HepG2 (cell line): Measurements from ENCODE around the gene PRKRIP1. TPM values are rescaled to one million over a fixed set of nuclear protein-coding genes. Genes with fewer than 3 reads are reported as not detected.

Experiments used
- KAT8 ChIP-seq: IDR thresholded peaks from 2 replicates; pipeline ENCODE4 v1.6.1; 2016; ENCODE audit warnings: missing genetic modification reagents, missing compliant biosample characterization
- KDM2A ChIP-seq: sonication (generic); formaldehyde crosslinking; IDR thresholded peaks from 2 replicates; pipeline ENCODE4 v1.4.0; 2020; ENCODE audit warnings: low read depth, missing genetic modification reagents, borderline replicate concordance
- KLF6 ChIP-seq: IDR thresholded peaks from 2 replicates; pipeline ENCODE4 v1.8.0; 2016; ENCODE audit warnings: missing biosample characterization, missing genetic modification reagents
- REPIN1 ChIP-seq: sonication (generic); formaldehyde crosslinking; IDR thresholded peaks from 2 replicates; pipeline ENCODE4 v1.8.0; 2022; ENCODE audit warnings: missing genetic modification reagents, low read depth, mild to moderate bottlenecking, borderline replicate concordance
- RFX1 ChIP-seq: fragments of 450-650 bp; IDR thresholded peaks from 2 replicates; pipeline ENCODE4 v1.6.1; 2017
- SKI ChIP-seq: fragments of 450-650 bp; IDR thresholded peaks from one replicate; pipeline ENCODE4 v1.6.1; 2018; ENCODE audit warnings: mild to moderate bottlenecking; ENCODE audit not compliant: partially characterized antibody
- SPEN ChIP-seq: sonication (generic); formaldehyde crosslinking; IDR thresholded peaks from 2 replicates; pipeline ENCODE4 v1.5.1; 2020; ENCODE audit warnings: low read depth, mild to moderate bottlenecking, missing genetic modification reagents
- ZBTB38 ChIP-seq: sonication (generic); formaldehyde crosslinking; IDR thresholded peaks from 2 replicates; pipeline ENCODE4 v1.5.1; 2020; ENCODE audit warnings: mild to moderate bottlenecking, missing genetic modification reagents
- ZNF225 ChIP-seq: sonication (generic); formaldehyde crosslinking; IDR thresholded peaks from 2 replicates; pipeline ENCODE4 v1.4.0; 2020; ENCODE audit warnings: mild to moderate bottlenecking, missing genetic modification reagents
- ZNF34 ChIP-seq: sonication (generic); formaldehyde crosslinking; IDR thresholded peaks from 2 replicates; pipeline ENCODE4 v1.4.0; 2020; ENCODE audit warnings: mild to moderate bottlenecking, missing genetic modification reagents, borderline replicate concordance
- ZNF788 ChIP-seq: sonication (generic); formaldehyde crosslinking; IDR thresholded peaks from 2 replicates; pipeline ENCODE4 v1.5.0; 2020; ENCODE audit warnings: mild to moderate bottlenecking, missing genetic modification reagents, borderline replicate concordance
- ZNF790 ChIP-seq: sonication (generic); formaldehyde crosslinking; IDR thresholded peaks from 2 replicates; pipeline ENCODE4 v1.8.0; 2022; ENCODE audit warnings: missing genetic modification reagents, mild to moderate bottlenecking, borderline replicate concordance
- polyA plus RNA-seq, 8 experiments: library from polyadenylated mRNA; depleted of rRNA in 3 of 8; stranded (reverse) in 7 of 8; unstranded in 1 of 8; fragments of >200 nt; fragmentation: Illumina TruSeq in 4 of 8; extraction: Trizol in 4 of 8; gene quantifications; 2 replicates each; pipeline versions ENCODE4 v1.2.1 to v1.2.3, GENCODE V29; 2011 to 2016; ENCODE audit warnings: low read depth in 4 of 8, missing spikeins in 1 of 8, mixed read lengths in 1 of 8; ENCODE audit not compliant: insufficient read depth in 1 of 8
- total RNA-seq, 5 experiments: library from RNA; depleted of rRNA; stranded (reverse); fragments of >200 nt; fragmentation: Illumina TruSeq; extraction: Trizol; gene quantifications; 2 replicates each; pipeline ENCODE4 v1.2.3, GENCODE V29; 2016; ENCODE audit warnings: low read depth in 1 of 5
- TF ChIP-seq, protein P1 (sequence below): sonication (generic); formaldehyde crosslinking; IDR thresholded peaks from 2 replicates; pipeline ENCODE4 v1.4.0; 2020; ENCODE audit warnings: missing genetic modification reagents, borderline replicate concordance
- TF ChIP-seq, protein P2 (sequence below): sonication (generic); formaldehyde crosslinking; IDR thresholded peaks from 2 replicates; pipeline ENCODE4 v1.9.0; 2021; ENCODE audit warnings: missing genetic modification reagents, borderline replicate concordance
- TF ChIP-seq, protein P3 (sequence below): IDR thresholded peaks from 2 replicates; pipeline ENCODE4 v1.6.1; 2018; ENCODE audit warnings: missing genetic modification reagents, mild to moderate bottlenecking, missing compliant biosample characterization
- TF ChIP-seq, protein P4 (sequence below): sonication (generic); formaldehyde crosslinking; IDR thresholded peaks from 2 replicates; pipeline ENCODE4 v1.5.0; 2020; ENCODE audit warnings: missing genetic modification reagents
- TF ChIP-seq, protein P5 (sequence below): sonication (generic); formaldehyde crosslinking; IDR thresholded peaks from 2 replicates; pipeline ENCODE4 v1.4.0; 2020; ENCODE audit warnings: missing genetic modification reagents

The PRKRIP1 gene
- total and polyA plus RNA-seq, 2 of the 13 experiments (the other 11 are each of a cell fraction or from before 2014, with no cell fraction given) = 13.2 to 16.8 TPM

DNA sequence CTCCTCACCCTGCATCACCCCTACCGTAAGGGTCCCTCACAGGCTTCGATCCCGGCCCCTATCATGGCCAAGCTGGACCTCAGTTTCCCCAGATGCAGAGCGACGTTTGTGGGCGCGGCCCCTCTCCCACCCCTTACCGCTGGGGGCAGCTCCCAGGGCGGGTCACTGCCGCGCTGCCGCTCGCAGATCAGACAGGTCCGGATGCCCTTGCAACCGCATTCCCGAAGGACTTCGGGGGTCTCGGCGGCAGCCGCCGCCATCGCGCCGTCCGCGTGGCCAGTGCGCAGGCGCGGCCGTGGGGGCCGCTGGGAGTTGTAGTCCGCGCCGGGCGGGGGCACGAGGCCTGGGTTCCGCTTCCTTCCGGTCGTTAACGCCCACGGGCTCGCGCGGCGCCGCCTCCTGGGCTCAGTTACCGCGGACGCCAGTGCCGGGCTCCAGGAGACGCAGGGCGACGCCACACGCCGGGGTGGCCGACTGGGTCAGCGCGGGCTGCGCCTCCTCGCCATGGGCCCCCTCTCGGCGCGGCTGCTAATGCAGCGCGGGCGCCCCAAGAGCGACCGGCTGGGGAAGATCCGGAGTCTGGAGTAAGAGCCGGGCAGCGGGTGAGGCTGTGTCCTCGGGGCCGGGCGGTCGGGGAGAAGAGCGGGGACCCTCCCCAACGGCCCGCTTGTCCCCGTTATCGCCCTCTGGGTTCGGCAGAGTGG, 68.6 kb downstream of the PRKRIP1 start, which contains the start of the genes ALKBH4 and LRWD1 (continued):
- TF ChIP-seq, protein P1, sequence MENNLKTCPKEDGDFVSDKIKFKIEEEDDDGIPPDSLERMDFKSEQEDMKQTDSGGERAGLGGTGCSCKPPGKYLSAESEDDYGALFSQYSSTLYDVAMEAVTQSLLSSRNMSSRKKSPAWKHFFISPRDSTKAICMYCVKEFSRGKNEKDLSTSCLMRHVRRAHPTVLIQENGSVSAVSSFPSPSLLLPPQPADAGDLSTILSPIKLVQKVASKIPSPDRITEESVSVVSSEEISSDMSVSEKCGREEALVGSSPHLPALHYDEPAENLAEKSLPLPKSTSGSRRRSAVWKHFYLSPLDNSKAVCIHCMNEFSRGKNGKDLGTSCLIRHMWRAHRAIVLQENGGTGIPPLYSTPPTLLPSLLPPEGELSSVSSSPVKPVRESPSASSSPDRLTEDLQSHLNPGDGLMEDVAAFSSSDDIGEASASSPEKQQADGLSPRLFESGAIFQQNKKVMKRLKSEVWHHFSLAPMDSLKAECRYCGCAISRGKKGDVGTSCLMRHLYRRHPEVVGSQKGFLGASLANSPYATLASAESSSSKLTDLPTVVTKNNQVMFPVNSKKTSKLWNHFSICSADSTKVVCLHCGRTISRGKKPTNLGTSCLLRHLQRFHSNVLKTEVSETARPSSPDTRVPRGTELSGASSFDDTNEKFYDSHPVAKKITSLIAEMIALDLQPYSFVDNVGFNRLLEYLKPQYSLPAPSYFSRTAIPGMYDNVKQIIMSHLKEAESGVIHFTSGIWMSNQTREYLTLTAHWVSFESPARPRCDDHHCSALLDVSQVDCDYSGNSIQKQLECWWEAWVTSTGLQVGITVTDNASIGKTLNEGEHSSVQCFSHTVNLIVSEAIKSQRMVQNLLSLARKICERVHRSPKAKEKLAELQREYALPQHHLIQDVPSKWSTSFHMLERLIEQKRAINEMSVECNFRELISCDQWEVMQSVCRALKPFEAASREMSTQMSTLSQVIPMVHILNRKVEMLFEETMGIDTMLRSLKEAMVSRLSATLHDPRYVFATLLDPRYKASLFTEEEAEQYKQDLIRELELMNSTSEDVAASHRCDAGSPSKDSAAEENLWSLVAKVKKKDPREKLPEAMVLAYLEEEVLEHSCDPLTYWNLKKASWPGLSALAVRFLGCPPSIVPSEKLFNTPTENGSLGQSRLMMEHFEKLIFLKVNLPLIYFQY (CRISPR knock-in tag) = 0 out of 2 replicates have a peak, but pooled peaks have one; percentile 54
- TF ChIP-seq KLF6 (peak; percentile 81), ZNF225 (0 out of 2 replicates have a peak, but pooled peaks have one; percentile 61), ZNF788 (peak; percentile 81; the same call in 1 of the 2 replicates), ZBTB38 (CRISPR knock-in tag) (peak; percentile 61; the same call in 1 of the 2 replicates), ZNF34 (0 out of 2 replicates have a peak, but pooled peaks have one; percentile 60), KDM2A (CRISPR knock-in tag) (peak; percentile 86), RFX1 (peak; percentile 65; the same call in 1 of the 2 replicates), SPEN (CRISPR knock-in tag) (peak; percentile 87), KAT8 (CRISPR knock-in tag) (peak; percentile 79), ZNF790 (peak; percentile 21; the same call in 1 of the 2 replicates), REPIN1 (CRISPR knock-in tag) (peak; percentile 77; the same call in 1 of the 2 replicates), SKI (peak; percentile 81)
- TF ChIP-seq, protein P2, sequence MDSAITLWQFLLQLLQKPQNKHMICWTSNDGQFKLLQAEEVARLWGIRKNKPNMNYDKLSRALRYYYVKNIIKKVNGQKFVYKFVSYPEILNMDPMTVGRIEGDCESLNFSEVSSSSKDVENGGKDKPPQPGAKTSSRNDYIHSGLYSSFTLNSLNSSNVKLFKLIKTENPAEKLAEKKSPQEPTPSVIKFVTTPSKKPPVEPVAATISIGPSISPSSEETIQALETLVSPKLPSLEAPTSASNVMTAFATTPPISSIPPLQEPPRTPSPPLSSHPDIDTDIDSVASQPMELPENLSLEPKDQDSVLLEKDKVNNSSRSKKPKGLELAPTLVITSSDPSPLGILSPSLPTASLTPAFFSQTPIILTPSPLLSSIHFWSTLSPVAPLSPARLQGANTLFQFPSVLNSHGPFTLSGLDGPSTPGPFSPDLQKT (CRISPR knock-in tag) = 0 out of 2 replicates have a peak, but pooled peaks have one; percentile 8
- TF ChIP-seq, protein P3, sequence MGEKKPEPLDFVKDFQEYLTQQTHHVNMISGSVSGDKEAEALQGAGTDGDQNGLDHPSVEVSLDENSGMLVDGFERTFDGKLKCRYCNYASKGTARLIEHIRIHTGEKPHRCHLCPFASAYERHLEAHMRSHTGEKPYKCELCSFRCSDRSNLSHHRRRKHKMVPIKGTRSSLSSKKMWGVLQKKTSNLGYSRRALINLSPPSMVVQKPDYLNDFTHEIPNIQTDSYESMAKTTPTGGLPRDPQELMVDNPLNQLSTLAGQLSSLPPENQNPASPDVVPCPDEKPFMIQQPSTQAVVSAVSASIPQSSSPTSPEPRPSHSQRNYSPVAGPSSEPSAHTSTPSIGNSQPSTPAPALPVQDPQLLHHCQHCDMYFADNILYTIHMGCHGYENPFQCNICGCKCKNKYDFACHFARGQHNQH (CRISPR knock-in tag) = peak; percentile 38
- TF ChIP-seq, protein P4, sequence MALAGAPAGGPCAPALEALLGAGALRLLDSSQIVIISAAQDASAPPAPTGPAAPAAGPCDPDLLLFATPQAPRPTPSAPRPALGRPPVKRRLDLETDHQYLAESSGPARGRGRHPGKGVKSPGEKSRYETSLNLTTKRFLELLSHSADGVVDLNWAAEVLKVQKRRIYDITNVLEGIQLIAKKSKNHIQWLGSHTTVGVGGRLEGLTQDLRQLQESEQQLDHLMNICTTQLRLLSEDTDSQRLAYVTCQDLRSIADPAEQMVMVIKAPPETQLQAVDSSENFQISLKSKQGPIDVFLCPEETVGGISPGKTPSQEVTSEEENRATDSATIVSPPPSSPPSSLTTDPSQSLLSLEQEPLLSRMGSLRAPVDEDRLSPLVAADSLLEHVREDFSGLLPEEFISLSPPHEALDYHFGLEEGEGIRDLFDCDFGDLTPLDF (CRISPR knock-in tag) = peak; percentile 48; the same call in 1 of the 2 replicates
- TF ChIP-seq, protein P5, sequence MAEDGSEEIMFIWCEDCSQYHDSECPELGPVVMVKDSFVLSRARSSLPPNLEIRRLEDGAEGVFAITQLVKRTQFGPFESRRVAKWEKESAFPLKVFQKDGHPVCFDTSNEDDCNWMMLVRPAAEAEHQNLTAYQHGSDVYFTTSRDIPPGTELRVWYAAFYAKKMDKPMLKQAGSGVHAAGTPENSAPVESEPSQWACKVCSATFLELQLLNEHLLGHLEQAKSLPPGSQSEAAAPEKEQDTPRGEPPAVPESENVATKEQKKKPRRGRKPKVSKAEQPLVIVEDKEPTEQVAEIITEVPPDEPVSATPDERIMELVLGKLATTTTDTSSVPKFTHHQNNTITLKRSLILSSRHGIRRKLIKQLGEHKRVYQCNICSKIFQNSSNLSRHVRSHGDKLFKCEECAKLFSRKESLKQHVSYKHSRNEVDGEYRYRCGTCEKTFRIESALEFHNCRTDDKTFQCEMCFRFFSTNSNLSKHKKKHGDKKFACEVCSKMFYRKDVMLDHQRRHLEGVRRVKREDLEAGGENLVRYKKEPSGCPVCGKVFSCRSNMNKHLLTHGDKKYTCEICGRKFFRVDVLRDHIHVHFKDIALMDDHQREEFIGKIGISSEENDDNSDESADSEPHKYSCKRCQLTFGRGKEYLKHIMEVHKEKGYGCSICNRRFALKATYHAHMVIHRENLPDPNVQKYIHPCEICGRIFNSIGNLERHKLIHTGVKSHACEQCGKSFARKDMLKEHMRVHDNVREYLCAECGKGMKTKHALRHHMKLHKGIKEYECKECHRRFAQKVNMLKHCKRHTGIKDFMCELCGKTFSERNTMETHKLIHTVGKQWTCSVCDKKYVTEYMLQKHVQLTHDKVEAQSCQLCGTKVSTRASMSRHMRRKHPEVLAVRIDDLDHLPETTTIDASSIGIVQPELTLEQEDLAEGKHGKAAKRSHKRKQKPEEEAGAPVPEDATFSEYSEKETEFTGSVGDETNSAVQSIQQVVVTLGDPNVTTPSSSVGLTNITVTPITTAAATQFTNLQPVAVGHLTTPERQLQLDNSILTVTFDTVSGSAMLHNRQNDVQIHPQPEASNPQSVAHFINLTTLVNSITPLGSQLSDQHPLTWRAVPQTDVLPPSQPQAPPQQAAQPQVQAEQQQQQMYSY = peak; percentile 78
